Measurements from ENCODE around the gene SH2D3C.

The SH2D3C gene

GRCh38 chr9:127812011-127812410 is 33.5 kb upstream of the SH2D3C start:
- in situ Hi-C loops (cut with MboI; ENCODE audit: low sequenced_read_pairs), result no loop called here
- no peaks in the 10 kb centered on the region for H3K27me3 ChIP-seq (ENCODE audit: low read depth)
- H3K4me1 ChIP-seq, result no peaks in the 10 kb centered on the region
- no peak overlapping the region for H3K4me3 ChIP-seq
- H3K9me3 ChIP-seq, result no peaks in the 10 kb centered on the region
- H3K36me3 ChIP-seq (replicated peaks), result peaks cover 54% of the 10 kb centered on the region
- DNase-seq (ENCODE audit: low spot score in 2 of 2), result no peak

DNA sequence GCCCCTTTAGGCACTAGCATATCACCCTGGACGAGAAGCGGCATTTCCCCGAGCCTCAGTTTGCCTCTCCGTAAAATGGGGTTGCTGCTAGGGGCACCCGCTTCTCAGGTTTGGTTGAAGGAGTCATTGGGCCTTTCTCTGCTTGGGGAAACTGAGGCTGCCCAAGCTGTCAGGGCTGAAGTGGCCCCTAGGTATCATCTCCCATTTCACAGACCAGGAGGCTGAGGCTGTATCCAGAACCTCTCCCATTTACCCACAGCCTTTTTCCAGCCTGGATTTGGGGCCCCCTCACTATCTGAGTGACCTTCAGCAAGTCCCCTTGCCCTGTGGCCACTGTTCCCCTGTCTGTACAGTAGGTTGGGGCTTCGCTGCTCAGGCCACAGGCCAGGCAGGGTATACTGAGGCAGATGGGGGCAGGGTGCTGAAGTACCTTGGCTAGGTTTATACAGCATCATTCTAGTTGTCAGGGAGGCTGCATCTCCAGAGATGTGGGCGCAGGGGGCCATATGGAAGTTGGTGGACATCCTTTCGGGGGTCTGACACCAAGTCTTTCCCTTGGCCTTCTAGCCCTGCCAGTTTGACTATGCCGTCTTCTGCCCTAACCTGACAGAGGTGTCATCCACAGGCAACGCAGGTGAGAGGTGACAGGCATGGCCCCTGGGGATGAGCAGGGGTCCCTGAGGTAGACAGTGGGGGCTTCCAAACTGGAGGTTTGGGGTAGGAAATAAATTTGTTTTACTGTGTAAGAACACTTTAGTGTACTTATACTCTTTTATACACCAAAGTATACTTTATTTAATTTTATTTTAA is 32.1 kb upstream of the SH2D3C start:
- in situ Hi-C loops (cut with MboI; ENCODE audit: low sequenced_read_pairs), result no loop called here
- Histone ChIP-seq H3K9me3 (no peaks in the 10 kb centered on the region), H3K4me3 (no peak overlapping the region), H3K27me3 (ENCODE audit: low read depth) (no peaks in the 10 kb centered on the region), H3K4me1 (no peaks in the 10 kb centered on the region), H3K36me3 (replicated peaks) (peaks cover 63% of the 10 kb centered on the region)
- DNase-seq (ENCODE audit: low spot score in 2 of 2), result no peak

GRCh38 chr9:127809540-127810377 is 31.3 kb upstream of the SH2D3C start:
- Histone ChIP-seq H3K36me3 (replicated peaks) (peaks cover 61% of the 10 kb centered on the region), H3K9me3 (no peaks in the 10 kb centered on the region), H3K27me3 (ENCODE audit: low read depth) (no peaks in the 10 kb centered on the region), H3K4me3 (no peak overlapping the region), H3K4me1 (no peaks in the 10 kb centered on the region)
- in situ Hi-C loops (cut with MboI; ENCODE audit: low sequenced_read_pairs), result no loop called here
- peak in 1 of 2 experiments; percentile 41 for DNase-seq (ENCODE audit: low spot score in 2 of 2)

GRCh38 chr9:127809002-127809539 is 30.6 kb upstream of the SH2D3C start:
- in situ Hi-C loops (cut with MboI; ENCODE audit: low sequenced_read_pairs), result no loop called here
- H3K36me3 ChIP-seq (replicated peaks), result peaks cover 57% of the 10 kb centered on the region
- no peak for DNase-seq (ENCODE audit: low spot score in 2 of 2)
- no peaks in the 10 kb centered on the region for H3K27me3 ChIP-seq (ENCODE audit: low read depth)
- H3K4me3 ChIP-seq, result no peak overlapping the region
- no peaks in the 10 kb centered on the region for H3K9me3 ChIP-seq
- peaks cover under 1% of the 10 kb centered on the region; the same call in 1 of the 2 replicates for H3K4me1 ChIP-seq

- Histone ChIP-seq H3K27me3 (ENCODE audit: low read depth) (no peaks in the 10 kb centered on the region), H3K4me3 (no peak overlapping the region), H3K36me3 (replicated peaks) (peaks cover 51% of the 10 kb centered on the region), H3K4me1 (peaks cover 3% of the 10 kb centered on the region; the same call in 1 of the 2 replicates), H3K9me3 (no peaks in the 10 kb centered on the region)
- DNase-seq (ENCODE audit: low spot score in 2 of 2), result no peak
- in situ Hi-C loops (cut with MboI; ENCODE audit: low sequenced_read_pairs), result no loop called here
These were observed 30.0 kb upstream of the SH2D3C start for GRCh38 chr9:127808347-127809001.

DNA sequence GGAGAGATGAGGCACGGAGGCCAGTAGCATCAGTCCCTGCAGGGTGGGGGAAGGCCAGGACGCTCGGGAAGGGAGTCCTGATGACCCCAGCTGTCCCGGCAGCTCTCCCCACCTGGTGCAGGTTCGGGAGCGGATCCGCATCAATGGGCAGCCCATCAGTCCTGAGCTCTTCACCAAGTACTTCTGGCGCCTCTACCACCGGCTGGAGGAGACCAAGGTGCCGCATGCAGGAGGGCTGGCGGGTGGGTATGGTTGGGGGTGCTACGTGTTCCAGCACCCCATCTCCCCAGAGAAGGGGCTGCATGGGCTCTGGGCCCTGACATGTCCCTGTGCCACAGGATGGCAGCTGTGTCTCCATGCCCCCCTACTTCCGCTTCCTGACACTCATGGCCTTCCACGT is 28.4 kb upstream of the SH2D3C start:
- Histone ChIP-seq H3K36me3 (replicated peaks) (peaks cover 39% of the 10 kb centered on the region), H3K4me1 (peaks cover 7% of the 10 kb centered on the region; the same call in 1 of the 2 replicates)
- in situ Hi-C loops (cut with MboI; ENCODE audit: low sequenced_read_pairs), result no loop called here

GRCh38 chr9:127805620-127806019 is 27.2 kb upstream of the SH2D3C start:
- peaks cover 33% of the 10 kb centered on the region for H3K36me3 ChIP-seq (replicated peaks)
- H3K4me3 ChIP-seq, result no peak overlapping the region
- H3K9me3 ChIP-seq, result no peaks in the 10 kb centered on the region
- peaks cover 8% of the 10 kb centered on the region; the same call in 1 of the 2 replicates for H3K4me1 ChIP-seq
- in situ Hi-C loops (cut with MboI; ENCODE audit: low sequenced_read_pairs), result no loop called here
- H3K27me3 ChIP-seq (ENCODE audit: low read depth), result no peaks in the 10 kb centered on the region
- peak in 1 of 2 experiments; percentile 76 for DNase-seq (ENCODE audit: low spot score in 2 of 2)

More for the DNA sequence above, 28.4 kb upstream of the SH2D3C start:
- Histone ChIP-seq H3K4me3 (no peak overlapping the region), H3K9me3 (no peaks in the 10 kb centered on the region), H3K27me3 (ENCODE audit: low read depth) (no peaks in the 10 kb centered on the region)
- DNase-seq (ENCODE audit: low spot score in 2 of 2), result no peak

DNA sequence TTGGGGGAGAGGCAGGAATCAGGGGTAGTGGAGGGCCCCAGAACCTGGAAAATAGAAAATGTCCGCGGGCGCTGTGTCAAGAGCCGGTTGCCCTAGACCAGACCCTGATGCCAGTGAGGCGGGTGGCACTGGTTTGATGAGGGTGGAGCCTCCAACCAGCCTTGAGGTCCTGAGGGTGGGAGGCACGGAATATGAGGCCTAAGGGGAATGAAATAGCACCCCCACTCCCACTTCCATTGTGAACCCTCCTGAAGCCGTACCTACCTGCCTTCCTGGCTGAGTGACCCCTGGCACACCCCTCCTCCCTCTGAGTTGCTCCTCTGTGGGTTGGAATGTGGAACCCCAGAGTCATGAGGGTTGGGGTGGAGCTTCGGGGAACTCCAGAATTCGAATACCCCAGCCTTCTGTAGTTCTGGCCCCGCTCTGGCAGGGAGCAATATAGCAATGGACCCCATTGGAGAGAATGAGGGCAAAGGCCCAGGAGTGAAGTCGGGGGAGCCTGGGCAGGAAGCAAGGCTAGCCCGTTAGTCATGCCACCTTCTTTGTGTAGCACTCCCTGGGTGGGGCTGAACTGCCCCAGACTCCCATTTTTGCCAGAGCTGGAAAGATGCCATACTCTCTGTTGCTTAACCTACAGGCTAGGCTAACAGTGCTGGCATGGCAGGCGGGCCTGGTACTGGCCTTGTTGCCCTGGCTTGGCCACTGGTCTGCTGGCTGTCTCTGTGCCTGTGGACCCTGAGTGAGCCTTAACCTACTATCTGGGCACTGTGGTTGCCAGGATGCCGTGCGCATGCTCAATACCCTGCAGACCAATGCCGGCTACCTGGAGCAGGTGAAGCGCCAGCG is 25.3 kb upstream of the SH2D3C start:
- H3K27me3 ChIP-seq (ENCODE audit: low read depth), result no peaks in the 10 kb centered on the region
- H3K9me3 ChIP-seq, result no peaks in the 10 kb centered on the region
- peaks cover 8% of the 10 kb centered on the region; the same call in 1 of the 2 replicates for H3K4me1 ChIP-seq
- peaks cover 23% of the 10 kb centered on the region for H3K36me3 ChIP-seq (replicated peaks)
- H3K4me3 ChIP-seq, result peak overlapping the region; percentile 70
- DNase-seq (ENCODE audit: low spot score in 2 of 2), result no peak
- in situ Hi-C loops (cut with MboI; ENCODE audit: low sequenced_read_pairs), result no loop called here

DNA sequence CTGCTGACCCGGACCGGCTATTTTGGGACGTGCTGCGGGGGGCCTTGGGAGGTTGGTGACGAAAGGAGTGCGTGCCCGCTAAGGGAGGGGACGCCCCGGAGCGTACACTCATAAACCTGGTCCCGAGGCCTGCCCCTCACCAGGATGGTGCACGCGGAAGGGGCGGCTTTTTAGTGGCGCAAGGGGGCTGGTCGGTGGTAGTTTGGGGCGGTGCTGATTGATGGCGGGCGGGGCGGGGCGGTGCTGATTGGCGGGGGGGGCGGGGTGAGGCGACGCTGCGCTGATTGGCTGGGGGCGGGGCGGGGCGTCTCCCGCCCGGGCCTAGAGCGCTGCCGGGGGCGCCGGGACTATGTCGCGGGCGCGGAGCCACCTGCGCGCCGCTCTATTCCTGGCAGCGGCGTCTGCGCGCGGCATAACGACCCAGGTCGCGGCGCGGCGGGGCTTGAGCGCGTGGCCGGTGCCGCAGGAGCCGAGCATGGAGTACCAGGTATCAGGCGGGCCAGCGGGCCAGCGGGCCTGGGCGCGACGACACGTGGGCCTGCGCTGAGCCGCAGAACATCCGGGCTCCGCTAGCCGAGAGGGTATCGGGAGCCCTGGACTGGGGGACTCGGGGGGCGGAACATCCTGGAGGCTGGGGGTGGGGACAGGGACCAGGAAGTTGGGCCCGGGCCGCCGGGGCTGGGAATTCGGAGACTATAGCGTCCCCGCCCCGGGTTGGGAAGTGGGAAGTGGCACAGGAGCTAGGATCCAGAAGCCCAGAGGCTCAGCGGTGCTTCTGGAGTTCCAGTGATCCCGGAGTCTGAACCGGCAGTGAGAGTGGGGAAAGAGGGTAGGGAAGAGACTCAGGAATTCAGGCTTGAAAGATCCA is 24.3 kb upstream of the SH2D3C start, which contains the start of gene FPGS:
TSS of gene FPGS (plus strand) at position 307 of the 868 bp plus-strand sequence. CDS start at position 350, 43 bp downstream.
- Histone ChIP-seq H3K9me3 (no peaks in the 10 kb centered on the region), H3K4me1 (peaks cover 8% of the 10 kb centered on the region; the same call in 1 of the 2 replicates), H3K36me3 (replicated peaks) (peaks cover 15% of the 10 kb centered on the region), H3K4me3 (peak within 1 kb of the TSS; percentile 70), H3K27me3 (ENCODE audit: low read depth) (no peaks in the 10 kb centered on the region)
- peak; percentile 83 to 93 for DNase-seq (ENCODE audit: low spot score in 2 of 2)
- in situ Hi-C loops (cut with MboI; ENCODE audit: low sequenced_read_pairs), result no loop called here

- no peak for DNase-seq (ENCODE audit: low spot score in 2 of 2)
- H3K4me1 ChIP-seq, result peaks cover 8% of the 10 kb centered on the region; the same call in 1 of the 2 replicates
These were observed 23.6 kb upstream of the SH2D3C start for GRCh38 chr9:127801955-127802575.

DNA sequence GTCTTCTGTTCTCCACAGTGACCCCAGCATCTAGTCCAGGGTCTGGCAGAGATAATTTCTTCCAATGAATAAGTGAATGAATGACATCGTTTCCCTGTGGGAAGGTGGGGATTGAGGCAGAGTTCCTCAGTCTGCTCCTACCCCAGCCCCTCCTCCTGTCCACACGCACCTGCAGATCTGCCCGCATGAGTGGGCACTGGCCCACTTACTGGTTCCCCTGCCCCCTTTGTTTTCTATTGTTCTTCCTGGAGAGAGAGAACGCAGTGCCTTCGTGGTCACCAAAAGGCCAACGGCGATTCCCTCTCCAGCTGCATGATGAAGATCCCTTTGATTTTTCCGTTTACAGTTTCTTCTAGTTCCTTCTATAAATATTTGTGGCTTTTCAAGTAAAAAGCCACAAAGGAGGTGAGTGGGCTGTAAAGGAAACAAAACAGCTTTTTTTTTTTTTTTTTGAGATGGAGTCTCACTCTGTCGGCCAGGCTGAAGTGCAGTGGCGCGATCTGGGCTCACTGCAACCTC is 18.4 kb upstream of the SH2D3C start:
- no peak overlapping the region for H3K4me3 ChIP-seq
- no peak for DNase-seq (ENCODE audit: low spot score in 2 of 2)
- in situ Hi-C loops (cut with MboI; ENCODE audit: low sequenced_read_pairs), result no loop called here
- no peaks in the 10 kb centered on the region for H3K27me3 ChIP-seq (ENCODE audit: low read depth)
- H3K36me3 ChIP-seq (replicated peaks), result peaks cover 11% of the 10 kb centered on the region
- H3K9me3 ChIP-seq, result no peaks in the 10 kb centered on the region
- peaks cover 15% of the 10 kb centered on the region for H3K4me1 ChIP-seq

More at GRCh38 chr9:127801955-127802575, 23.6 kb upstream of the SH2D3C start:
- Histone ChIP-seq H3K9me3 (no peaks in the 10 kb centered on the region), H3K27me3 (ENCODE audit: low read depth) (no peaks in the 10 kb centered on the region), H3K36me3 (replicated peaks) (peaks cover 10% of the 10 kb centered on the region), H3K4me3 (peak overlapping the region; percentile 70)
- in situ Hi-C loops (cut with MboI; ENCODE audit: low sequenced_read_pairs), result no loop called here

Data from HAP-1 (cell line).